NCI-H1105 (cell line): Measurements from ENCODE around the gene C1orf159.

Experiments
- DNase-seq: peaks from one replicate; lab custom pipeline; 2025; lab: John Stamatoyannopoulos, UW

C1orf159 gene

GRCh38 chr1:1053682-1054081 is 62.2 kb downstream of the C1orf159 start:
- no peak for DNase-seq

- no peak for DNase-seq
Measured at GRCh38 chr1:1053022-1053421, 62.9 kb downstream of the C1orf159 start.

GRCh38 chr1:1052003-1052840 is 63.7 kb downstream of the C1orf159 start:
- DNase-seq: no peak

GRCh38 chr1:1051127-1051810 is 64.6 kb downstream of the C1orf159 start:
- DNase-seq: no peak

- DNase-seq: no peak
Measured at GRCh38 chr1:1050577-1051052, 65.3 kb downstream of the C1orf159 start.

- no peak for DNase-seq
Measured at GRCh38 chr1:1049318-1050165, 66.3 kb downstream of the C1orf159 start.

- DNase-seq: no peak
Measured at GRCh38 chr1:1048765-1049164, 67.1 kb downstream of the C1orf159 start.

GRCh38 chr1:1047963-1048362 is 67.9 kb downstream of the C1orf159 start:
- no peak for DNase-seq

- no peak for DNase-seq
Measured at GRCh38 chr1:1047407-1047806, 68.5 kb downstream of the C1orf159 start.

GRCh38 chr1:1046767-1047166 is 69.1 kb downstream of the C1orf159 start:
- DNase-seq: no peak

GRCh38 chr1:1046243-1046642 is 69.6 kb downstream of the C1orf159 start:
- no peak for DNase-seq

GRCh38 chr1:1045129-1045528 is 70.8 kb downstream of the C1orf159 start:
- DNase-seq: no peak

GRCh38 chr1:1044455-1045078 is 71.3 kb downstream of the C1orf159 start:
- no peak for DNase-seq

- DNase-seq: no peak
Measured at GRCh38 chr1:1043921-1044320, 72.0 kb downstream of the C1orf159 start.

GRCh38 chr1:1043411-1043810 is 72.5 kb downstream of the C1orf159 start:
- no peak for DNase-seq

GRCh38 chr1:1042835-1043234 is 73.1 kb downstream of the C1orf159 start:
- no peak for DNase-seq

GRCh38 chr1:1041873-1042272 is 74.0 kb downstream of the C1orf159 start:
- no peak for DNase-seq

GRCh38 chr1:1041092-1041523 is 74.8 kb downstream of the C1orf159 start:
- no peak for DNase-seq

GRCh38 chr1:1040004-1040991 is 75.6 kb downstream of the C1orf159 start:
- peak; percentile 60 for DNase-seq

- DNase-seq: no peak
Measured at GRCh38 chr1:1039145-1039910, 76.6 kb downstream of the C1orf159 start.
